HG03354 (cell line): ENCODE measurements around the gene CEP78.

ENCODE experiments used
- ATAC-seq: cut with Tn5 transposase; IDR thresholded peaks from one replicate; pipeline ENCODE4 v1.9.1; 2021; ENCODE audit warnings: mild to moderate bottlenecking; ENCODE audit not compliant: unreplicated experiment, poor library complexity, severe bottlenecking

CEP78 gene

DNA sequence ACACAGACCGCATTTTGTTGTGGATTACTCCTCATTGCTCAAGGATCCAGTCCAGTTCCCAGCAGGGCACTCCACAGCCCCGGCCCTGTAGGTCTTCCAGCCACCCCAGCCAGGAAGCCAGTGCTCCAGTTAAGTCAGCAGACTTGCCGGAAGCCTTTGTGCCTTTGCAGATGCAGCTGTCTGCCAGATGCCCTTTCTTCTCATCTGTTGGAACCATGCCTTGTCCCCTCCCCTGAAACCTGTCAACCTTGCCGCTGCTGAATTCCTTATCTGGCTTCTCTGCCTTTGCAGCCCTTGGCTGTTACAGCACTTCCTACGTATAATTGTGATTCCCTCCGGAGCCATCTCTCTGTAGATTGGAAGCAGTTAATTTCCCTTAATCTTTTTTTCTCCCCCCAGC lies 89.5 kb downstream of the CEP78 start:
- no peak for ATAC-seq

DNA sequence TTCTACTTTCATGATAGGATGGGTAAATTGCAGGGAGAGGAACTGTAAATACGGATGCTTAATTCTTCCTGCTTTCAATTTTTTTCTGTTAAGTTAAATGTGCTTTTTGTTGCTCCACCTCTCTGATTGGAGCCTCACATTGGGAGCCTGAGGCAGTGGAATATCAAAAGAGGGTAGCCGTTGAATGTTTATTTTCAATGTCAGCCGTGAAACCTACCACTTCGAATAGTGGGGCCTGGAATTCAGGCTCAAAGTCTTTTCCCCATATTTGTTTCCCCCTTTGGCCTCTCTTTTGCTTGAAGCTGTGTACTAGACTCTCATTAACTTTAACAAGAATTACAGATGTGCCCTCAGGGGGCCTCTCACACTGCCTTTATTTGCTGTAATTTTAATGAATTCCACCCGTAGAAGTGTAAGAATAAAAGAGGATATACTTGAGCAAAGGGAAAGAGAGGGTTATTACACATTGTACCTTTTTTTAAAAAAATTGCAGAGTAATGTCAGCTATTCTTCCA lies 90.0 kb downstream of the CEP78 start:
- no peak for ATAC-seq

DNA sequence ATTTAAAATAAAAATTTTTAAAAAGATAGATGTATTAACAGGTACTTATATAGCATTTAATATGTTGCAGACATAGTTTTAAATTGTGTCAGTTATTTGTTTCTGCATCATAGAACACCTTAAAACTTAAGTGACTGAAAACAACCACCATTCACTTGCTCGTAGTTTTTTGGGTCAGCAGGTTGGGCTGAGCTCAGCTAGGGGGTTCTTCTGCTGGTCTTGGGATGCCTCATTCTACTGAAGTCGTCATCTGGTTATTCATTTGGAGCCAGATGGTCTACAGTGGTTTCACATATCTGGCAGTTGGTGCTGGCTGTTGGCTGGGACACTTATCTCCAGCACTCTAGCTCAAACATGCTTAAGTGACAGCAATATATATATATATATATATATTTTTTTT lies 90.7 kb downstream of the CEP78 start:
- ATAC-seq, result no peak
